GM23248 (cell line): ENCODE data around the gene FCGBP.

Experiments
- EZH2 ChIP-seq: fragments of 200-600 bp; sonication (generic); IDR thresholded peaks from 2 replicates; pipeline ENCODE4 v1.6.1; 2018; ENCODE audit warnings: antibody characterized with exemption, mild to moderate bottlenecking; ENCODE audit not compliant: insufficient read depth, poor library complexity, severe bottlenecking
- EZH2phosphoT487 ChIP-seq: fragments of 200-600 bp; sonication (generic); IDR thresholded peaks from 2 replicates; pipeline ENCODE4 v1.6.1; 2018; ENCODE audit warnings: antibody characterized with exemption, moderate library complexity, mild to moderate bottlenecking, low read depth; ENCODE audit not compliant: insufficient read depth

DNA sequence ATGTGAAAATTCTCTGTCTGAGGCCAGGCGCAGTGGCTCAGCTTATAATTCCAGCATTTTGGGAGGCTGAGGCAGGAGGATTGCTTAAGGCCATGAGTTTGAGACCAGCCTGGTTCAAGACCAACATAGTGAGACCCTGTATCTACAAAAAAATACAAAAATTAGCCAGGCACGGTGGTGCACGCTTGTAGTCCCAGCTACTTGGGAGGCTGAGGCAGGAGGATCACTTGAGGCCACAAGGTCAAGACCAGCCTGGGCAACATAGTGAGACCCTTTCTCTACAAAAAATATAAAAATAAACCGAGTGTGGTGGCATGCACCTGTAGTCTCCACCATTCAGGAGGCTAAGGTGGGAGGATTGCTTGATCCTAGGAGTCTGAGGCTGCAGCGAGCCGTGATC is 2.2 kb upstream of the FCGBP start:
- TF ChIP-seq EZH2 (no peak), EZH2phosphoT487 (no peak)
